NCI-H2171 (cell line): ENCODE data around the gene GPATCH1.
"Not testable (repeated sequence)": the region's sequence is repeated elsewhere in the genome, so short reads cannot be mapped to it uniquely, and the experiment has no call there.

ENCODE experiments used
- DNase-seq: peaks from one replicate; lab custom pipeline; 2025; lab: John Stamatoyannopoulos, UW

Gene GPATCH1

GRCh38 chr19:33114312-33114711 lies 33.3 kb downstream of the GPATCH1 start:
- DNase-seq: no peak

DNA sequence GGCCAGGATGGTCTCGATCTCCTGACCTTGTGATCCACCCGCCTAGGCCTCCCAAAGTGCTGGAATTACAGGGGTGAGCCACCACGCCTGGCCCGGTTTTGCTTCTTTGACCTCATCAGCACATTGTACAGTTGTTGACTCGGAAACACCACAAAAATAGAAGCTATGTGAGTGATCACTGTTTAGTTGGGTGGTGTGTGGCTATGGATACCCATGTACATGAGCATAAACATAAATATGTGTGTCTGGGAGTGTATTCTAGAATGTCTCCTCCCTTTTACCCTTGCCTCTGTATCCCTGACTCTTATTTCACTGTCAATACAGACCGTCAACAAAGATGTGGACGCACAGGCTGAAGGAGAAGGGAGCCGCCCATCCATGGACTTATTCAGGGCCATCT lies 36.5 kb downstream of the GPATCH1 start:
- no peak for DNase-seq

DNA sequence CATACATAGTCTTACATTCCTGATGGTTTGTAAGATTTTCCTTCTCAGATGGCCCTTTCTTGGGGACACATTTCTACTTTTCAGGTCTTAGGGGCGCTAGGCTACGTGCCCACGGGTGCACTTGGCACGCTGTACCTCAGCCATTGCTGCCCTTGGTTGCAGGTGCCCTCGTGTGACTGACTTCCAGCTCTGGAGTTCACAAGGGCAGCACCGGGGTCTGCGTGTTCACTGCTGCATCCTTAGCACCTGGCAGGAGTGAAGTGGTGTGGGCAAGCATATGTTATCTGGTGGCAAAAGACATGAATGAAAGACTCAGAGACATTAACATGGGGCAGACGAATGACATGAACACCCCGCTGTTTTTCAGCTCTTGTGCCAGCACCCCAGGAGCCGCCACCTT lies 37.7 kb downstream of the GPATCH1 start:
- no peak for DNase-seq

DNA sequence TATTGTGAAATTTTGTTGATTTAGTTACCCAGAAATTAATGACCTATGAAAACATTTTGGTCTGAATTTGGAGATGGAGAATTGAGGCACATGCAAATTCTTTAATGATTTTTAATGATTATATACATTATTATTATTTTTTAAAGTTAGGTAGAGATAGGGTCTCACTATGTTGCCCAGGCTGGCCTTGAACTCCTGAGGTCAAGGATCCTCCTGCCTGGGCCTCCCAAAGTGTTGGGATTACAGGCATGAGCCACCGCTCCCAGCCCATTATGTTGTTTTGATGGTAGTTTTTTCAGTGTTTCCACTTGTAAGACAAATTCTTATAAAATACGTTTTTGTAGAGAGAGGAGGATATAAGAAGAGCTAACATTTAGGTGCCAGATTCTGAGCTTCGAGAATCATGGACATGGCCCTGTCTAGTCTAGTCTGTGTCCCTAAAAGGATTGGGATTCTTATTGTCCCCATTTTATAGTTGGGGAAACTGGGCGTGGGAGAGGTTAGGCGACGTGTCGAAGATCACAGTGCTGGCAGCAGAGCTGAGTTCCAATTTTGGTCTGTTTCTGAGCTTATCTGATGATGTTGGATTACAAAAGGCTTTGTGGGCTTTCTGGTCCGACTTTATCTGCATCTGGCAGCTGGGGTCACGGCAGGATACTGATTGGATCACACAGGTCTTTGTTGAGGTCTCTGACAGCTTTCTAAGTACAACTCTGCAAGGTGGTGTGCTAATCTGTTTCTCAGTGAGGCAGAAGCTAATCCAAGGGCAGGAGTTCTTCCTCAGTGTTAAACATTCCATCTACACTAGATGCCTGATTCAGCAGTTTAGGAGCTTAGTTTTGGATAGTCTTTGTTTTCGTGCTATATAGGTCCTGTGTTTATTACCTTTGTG lies 43.5 kb downstream of the GPATCH1 start:
- DNase-seq: no peak

GRCh38 chr19:33125929-33126388 lies 45.0 kb downstream of the GPATCH1 start:
- peak; percentile 44 for DNase-seq

DNA sequence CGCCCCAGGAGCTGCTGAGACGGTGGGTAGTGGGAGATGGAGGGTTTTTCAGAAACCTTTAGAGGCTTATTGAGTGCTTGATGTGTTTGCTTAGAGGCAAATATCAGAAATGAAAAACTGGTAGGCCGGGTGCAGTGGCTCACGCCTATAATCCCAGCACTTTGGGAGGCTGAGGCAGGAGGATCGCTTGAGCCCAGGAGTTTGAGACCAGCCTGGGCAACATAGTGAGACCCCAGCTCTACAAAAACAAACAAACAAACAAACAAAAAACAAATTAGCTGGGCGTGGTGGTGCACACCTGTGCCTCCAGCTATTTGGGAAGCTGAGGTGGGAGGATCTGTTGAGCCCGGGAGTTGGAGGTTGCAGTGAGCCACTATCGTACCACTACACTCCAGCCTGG lies 45.7 kb downstream of the GPATCH1 start:
- not testable (repeated sequence) for DNase-seq

DNA sequence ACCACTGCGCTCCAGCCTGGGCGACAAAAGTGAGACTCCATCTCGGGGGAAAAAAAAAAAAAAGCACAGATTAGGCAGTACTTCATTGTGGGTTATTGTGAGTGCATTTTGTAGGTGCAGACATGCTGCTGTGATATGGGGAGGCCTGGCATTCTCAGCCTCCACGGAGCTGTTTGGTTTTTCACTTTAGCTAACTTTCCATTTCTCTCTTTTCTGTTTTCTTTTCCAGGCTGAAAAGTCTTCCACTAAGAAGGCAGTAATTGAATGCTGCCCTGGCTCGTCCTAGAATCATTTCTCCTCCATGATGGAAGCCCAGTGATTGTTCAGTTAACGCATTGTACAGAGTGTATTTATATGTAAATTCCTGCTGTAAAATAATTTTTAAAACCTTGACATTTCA lies 48.9 kb downstream of the GPATCH1 start:
- no peak for DNase-seq

DNA sequence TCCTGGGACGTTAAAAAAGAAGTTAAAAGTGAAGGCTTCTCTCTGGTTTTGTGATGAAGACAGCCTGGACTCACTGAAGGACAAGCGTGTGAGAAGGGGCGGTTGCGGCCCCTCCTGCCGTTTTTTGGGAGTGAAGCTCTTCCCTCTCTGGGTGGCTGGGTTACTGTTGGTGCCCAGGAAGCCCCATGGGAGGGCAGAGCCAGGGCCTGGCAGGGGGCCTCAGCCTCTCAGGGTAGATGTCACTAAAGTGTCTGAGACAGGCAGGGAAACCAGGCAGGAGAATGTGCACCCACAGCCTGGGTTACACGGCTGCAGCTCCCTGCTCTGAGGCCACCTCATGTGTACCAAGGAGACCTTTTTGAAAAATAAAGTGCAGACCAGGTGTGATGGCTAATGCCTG lies 49.5 kb downstream of the GPATCH1 start:
- no peak for DNase-seq

- DNase-seq: no peak
Measured at GRCh38 chr19:33132021-33132420, 51.0 kb downstream of the GPATCH1 start, which contains the start of gene WDR88. TSS of gene WDR88 (plus strand) at chr19:33132114. CDS start at chr19:33132170, 56 bp downstream.

GRCh38 chr19:33132425-33132824 lies 51.4 kb downstream of the GPATCH1 start:
- no peak for DNase-seq

DNA sequence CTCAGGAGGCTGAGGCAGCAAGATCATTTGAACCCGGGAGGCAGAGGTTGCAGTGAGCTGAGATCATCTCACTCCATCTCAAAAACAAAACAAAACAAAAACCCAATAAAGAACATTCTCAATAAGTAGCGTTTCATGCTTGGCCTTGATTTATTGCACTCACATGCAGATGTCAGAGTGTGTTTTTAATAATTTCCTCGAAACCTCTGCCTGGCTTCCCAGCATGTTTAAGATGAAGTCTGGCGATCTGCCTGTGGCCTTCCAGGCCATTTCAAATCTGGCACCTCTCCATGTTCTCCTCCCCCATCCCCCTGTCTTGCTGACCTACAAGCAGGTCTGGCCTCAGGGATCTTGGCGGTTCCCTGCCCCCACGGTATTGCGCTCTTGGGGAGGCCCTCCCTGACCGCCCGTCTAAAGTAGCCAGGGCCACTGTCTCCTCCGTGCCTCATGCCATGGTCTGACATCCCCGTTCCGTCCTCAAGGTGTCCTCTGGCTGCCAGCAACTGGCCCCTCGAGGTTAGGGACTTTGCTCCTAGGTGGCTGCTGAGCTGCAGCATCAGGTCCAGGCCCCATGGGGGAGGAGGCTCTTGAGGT lies 52.6 kb downstream of the GPATCH1 start:
- DNase-seq: no peak

GRCh38 chr19:33134571-33135041 lies 53.6 kb downstream of the GPATCH1 start:
- DNase-seq: no peak

GRCh38 chr19:33139165-33139564 lies 58.2 kb downstream of the GPATCH1 start:
- DNase-seq: no peak

GRCh38 chr19:33143897-33144405 lies 63.0 kb downstream of the GPATCH1 start:
- no peak for DNase-seq

- DNase-seq: no peak
Measured at GRCh38 chr19:33146209-33146608, 65.2 kb downstream of the GPATCH1 start.

DNA sequence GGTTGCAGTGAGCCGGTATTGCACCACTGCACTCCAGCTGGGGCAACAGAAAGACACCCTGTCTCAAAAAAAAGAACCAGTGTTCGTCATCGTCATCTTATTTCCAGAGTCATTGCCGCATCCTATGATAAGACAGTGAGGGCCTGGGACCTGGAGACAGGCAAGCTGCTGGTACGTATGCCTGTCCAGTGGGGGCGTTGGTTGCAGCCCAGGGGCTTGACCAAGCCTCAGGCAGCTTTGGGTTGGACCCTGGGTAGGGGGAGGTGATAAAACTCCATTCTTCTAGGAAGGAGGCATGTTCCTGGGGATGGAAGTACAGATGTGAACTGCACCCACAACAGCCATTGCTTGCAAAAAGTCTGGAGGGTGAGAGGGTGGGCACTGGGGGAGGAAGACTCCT lies 66.6 kb downstream of the GPATCH1 start:
- DNase-seq: no peak

- no peak for DNase-seq
Measured at GRCh38 chr19:33150852-33151518, 70.0 kb downstream of the GPATCH1 start.

DNA sequence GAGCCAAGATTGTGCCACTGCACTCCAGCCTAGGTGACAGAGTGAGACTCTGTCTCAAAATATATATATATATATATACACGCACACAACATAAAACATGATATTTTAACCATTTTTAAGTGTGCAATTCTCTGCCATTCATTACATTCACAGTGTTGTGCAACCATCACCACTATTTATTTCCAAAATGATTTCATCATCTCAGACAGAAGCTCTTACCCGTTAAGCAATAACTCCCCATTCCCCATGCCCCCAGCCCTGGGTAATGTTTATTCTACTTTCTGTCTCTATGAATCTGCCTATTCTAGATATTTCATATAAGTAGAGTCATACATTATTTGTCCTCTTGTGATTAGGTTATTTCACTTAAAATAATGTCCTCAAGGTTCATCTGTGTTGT lies 71.2 kb downstream of the GPATCH1 start:
- no peak for DNase-seq

DNA sequence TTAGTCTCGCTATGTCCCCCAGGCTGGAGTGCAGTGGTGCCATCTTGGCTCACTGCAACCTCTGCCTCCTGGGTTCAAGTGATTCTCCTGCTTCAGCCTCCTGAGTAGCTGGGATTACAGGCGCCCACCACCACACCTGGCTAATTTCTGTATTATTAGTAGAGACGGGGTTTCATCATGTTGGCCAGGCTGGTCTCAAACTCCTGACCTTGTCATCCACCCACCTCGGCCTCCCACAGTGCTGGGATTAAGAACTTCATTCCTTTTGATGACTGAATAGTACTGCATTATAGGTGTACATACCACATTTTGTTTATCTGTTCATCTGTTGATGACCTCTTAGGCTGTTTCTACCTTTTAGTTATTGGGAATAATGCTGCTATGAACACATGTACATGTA lies 71.6 kb downstream of the GPATCH1 start:
- DNase-seq: not testable (repeated sequence)

DNA sequence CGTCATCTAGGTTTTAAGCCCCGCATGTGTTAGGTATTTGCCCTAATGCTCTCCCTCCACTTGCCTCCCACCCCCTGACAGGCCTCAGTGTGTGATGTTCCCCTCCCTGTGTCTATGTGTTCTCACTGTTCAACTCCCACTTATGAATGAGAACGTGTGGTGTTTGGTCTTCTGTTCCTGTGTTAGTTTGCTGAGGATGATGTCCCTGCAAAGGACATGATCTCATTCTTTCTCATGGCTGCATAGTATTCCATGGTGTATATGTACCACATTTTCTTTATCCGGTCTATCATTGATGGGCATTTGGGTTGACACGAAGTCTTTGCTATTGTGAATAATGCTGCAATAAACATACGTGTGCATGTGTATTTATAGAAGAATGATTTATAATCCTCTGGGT lies 73.3 kb downstream of the GPATCH1 start:
- DNase-seq: not testable (repeated sequence)

- no peak for DNase-seq
Measured at GRCh38 chr19:33156334-33156733, 75.4 kb downstream of the GPATCH1 start.

DNA sequence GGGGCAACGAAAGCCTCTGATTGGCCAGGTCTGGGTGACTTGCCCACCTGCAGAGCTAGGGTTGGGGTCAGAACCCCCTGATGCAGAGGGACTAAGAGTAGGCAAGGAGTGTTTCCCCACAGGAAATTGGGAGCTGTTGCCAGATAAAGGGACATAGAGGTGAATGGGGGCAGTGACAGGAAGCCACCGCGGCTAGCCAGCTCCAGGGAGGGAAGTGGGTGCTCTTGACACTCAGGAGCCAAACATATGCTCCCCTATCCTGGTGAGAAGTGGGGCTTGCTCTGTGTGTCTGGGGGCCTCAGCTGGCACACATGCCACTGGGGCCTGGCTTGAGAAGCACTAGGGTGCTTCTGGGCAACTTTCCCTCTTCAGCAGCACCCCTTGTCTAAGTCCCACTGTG lies 76.9 kb downstream of the GPATCH1 start:
- DNase-seq: no peak
